GM21576 (cell line): ENCODE measurements around the gene BPIFB6.

Experiments used
- ATAC-seq: cut with Tn5 transposase; IDR thresholded peaks from one replicate; pipeline ENCODE4 v1.9.1; 2021; ENCODE audit warnings: mild to moderate bottlenecking, moderate library complexity; ENCODE audit not compliant: unreplicated experiment

BPIFB6 gene

DNA sequence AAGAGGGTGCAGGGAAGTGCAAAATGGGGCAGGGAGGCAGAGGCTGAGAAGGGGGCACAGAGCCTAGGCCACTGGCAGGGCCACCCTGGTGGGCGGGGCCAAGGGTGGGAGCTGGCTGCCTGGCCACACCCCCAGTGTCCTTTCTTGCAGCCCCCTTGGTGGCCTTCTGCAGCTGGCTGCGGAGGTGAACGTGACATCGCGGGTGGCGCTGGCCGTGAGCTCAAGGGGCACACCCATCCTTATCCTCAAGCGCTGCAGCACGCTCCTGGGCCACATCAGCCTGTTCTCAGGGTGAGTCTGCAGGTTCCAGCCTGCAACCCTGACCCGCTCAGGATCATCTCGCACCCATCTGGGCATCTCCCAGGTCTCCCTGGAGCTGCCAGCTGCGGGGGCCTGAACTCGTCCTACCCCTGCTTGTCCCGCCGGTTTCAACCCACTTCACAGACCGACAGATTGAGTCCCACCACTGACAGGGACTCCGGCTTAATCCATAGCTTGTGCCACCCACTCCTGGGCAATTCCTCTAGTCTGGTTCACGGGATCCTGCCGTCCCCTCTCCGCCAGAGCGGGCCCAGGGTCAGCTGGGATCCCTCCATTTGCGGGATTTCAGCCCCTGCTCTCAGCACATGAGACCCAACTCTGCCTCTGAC is 28.4 kb downstream of the BPIFB6 start:
- ATAC-seq = no peak

DNA sequence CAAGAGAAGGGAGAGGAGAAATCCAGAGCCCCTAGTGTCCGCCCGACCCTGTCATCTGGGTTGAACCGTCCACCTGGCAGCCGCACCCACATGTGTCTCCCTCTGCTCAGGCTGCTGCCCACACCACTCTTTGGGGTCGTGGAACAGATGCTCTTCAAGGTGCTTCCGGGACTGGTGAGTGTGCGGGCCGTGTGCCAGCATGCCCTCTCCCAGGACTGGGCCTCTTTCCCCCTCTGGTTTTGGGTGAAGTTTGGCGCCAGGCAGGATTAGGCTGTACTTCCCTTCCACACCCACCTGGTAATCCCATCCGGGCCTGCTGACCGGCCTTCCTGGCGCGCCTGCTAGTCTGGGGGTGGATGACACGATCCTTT is 30.2 kb downstream of the BPIFB6 start:
- ATAC-seq = no peak

DNA sequence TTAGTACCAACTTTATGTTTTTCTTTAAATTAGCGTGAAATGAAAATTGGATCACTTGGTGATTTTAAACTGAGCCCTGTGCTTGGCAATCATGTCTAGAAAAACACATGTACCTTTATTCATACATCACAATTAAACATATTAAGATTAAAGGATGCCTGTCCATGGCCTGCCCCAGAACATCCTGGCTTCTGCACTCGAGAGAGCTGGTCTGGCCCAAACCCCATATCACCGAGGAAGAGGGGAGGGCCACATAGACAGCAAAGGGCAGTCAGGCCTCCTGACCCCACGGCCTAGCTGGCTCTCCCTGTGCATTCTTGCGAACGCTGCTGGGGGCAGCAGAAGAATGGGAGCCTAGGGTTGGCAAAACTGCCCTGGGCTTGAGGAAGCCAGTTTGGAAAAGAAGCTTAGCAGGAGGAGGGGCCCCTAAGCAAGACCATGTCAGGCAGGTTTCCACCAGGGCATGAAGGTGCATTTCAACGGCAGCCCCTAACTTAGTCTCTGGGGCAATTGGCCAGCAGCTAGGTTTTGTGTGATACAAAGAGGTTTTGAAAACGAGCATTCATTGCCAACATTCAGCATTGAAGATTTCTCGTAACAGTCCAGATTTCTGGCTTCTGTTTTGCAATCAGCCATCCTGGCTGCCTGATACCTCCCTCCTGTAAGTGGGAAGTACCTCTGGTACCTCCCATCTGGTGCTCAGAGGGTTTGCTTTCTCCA is 30.8 kb downstream of the BPIFB6 start:
- no peak for ATAC-seq

DNA sequence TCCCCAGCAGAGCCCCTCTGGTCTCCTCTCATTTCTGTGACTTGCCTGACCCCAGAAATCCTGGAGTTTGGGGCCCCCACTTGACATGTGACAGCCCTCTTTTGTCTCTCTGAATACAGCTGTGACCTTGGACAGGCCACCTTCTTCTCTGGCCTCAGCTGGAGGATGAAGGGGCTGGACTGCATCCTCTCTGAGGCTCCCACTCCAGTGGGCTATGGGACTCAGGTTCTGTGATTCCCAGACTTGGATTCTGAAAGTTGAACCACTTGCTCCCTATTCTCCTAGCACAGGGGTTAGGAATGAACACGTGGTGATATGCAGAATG is 31.3 kb downstream of the BPIFB6 start:
- no peak for ATAC-seq

DNA sequence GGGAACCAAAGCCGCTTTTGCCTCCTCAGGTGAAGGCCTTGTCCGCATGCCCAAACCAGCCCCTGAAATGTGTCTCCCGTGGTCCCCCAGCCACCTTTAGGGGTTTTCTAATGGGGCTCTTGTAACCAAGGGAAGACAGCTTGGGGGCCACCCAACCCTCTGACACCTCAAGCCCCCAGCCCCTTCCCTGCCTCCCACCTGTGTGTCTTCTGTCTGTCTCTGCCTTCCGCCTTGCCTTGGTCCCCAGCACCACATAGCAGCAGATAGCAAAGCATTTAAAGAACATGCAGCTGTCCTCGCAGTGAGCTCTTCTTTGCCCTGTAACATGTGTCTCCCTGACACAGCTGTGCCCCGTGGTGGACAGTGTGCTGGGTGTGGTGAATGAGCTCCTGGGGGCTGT is 31.8 kb downstream of the BPIFB6 start:
- no peak for ATAC-seq

DNA sequence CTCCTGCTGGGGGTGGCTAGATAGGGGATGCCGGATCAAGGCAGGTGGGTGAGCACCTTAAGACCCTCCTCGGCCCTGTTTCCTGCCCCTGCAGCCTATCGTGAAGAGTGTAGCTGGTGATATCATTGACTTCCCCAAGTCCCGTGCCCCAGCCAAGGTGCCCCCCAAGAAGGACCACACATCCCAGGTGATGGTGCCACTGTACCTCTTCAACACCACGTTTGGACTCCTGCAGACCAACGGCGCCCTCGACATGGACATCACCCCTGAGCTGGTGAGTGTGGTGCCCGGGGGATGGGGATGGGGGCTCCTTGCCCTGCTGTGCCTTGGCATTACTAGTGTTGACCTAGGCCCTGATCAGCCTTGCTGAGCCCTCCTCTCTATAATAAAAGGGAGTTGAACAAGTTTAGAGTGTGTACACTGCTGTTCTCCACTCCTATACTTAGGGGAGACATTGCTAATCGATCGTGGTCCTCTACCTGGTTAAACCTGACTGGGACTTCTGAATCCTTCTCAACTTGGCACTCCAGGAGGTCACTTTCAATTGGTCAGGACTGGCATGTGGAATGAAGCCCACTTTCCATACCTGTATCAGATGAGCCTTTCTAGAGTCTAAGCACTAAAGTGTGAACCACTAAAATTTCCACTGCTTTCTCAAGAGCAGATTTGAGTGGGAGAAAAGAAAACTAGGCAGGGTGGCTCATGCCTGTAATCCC is 33.3 kb downstream of the BPIFB6 start:
- no peak for ATAC-seq

DNA sequence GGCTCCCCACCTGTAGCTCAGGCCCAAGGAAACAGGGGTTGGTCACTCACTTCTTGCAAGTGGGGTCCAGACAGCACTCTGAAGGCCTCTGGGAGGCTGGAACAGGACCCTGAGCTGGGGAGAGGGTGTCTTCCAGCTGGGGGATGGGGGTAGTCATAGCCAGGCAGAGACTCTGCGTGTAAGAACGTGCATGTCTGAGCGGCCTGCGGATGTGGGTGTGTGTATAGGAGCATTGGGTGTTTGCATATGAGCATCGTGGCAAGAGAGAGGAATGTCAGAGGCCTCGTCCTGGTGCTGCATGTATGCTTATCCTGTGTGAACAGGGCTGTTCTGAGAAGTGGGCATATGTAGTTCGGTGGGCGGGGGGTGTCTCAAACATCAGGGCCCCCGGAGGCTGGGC is 34.3 kb downstream of the BPIFB6 start:
- no peak for ATAC-seq

DNA sequence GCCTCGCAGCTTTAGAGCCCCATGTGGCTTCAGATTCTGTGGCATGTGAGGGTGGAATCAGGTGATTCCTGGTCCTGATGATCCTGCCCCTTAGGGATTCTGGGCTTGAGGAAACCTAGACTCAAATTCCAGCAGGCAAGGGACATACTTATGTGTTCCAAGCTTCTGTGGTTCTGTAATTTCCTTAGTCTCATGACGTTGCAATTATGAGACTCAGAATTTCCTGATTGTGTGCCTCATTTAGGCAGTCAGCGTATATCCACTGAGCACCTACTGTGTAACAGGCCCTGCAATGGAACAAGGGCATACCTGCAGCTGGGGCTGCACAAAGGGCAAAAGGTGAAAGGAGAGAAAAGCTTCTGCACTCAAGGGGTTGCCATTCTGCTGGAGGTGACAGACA is 36.4 kb downstream of the BPIFB6 start:
- no peak for ATAC-seq

DNA sequence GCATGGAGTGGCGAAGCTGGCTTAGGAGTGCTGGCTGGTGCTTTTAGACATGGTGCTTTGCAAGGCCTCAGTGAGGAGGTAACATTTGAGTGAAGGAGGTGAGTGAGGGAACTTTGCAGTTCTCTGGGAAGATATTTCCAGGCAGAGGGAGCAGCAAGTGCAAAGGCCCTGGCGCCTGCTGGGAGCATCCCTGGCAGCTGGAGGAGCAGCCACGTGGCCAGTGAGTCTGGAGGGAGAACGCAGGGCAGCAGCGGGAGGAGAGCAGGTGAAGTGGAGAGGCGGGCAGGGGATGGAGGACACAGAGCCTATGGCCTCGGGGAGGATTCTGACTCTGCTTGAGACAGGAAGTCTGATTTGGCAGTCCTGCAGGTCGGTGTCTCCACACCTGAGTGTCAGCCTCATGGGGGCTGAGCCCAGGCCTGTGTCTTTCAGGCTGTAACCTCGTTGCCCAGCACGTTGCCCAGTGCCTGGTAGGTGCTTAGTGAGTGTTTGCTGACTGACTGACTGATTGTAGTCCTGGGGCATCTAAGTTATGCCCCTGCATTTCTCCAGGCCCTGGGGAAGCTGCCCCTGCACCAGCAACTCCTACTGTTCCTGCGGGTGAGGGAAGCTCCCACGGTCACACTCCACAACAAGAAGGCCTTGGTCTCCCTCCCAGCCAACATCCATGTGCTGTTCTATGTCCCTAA is 36.9 kb downstream of the BPIFB6 start:
- no peak for ATAC-seq

DNA sequence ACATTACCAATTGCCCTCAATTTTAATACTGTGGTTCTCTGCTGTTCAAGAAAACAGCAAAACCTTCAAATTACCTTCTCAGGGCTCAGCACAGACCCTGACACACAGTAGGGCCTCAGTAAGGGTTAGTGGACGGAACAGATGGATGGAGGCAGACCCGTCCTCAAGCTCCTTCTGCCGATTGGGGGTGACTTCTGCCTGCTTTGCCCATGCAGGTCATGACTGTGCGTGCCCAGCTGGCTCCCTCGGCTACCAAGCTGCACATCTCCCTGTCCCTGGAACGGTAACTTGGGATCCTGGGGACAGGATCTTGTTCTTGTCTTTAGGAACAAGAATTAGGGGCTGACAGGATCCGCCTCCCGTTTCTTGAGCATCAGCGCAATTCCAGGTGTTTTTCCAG is 38.2 kb downstream of the BPIFB6 start:
- no peak for ATAC-seq

DNA sequence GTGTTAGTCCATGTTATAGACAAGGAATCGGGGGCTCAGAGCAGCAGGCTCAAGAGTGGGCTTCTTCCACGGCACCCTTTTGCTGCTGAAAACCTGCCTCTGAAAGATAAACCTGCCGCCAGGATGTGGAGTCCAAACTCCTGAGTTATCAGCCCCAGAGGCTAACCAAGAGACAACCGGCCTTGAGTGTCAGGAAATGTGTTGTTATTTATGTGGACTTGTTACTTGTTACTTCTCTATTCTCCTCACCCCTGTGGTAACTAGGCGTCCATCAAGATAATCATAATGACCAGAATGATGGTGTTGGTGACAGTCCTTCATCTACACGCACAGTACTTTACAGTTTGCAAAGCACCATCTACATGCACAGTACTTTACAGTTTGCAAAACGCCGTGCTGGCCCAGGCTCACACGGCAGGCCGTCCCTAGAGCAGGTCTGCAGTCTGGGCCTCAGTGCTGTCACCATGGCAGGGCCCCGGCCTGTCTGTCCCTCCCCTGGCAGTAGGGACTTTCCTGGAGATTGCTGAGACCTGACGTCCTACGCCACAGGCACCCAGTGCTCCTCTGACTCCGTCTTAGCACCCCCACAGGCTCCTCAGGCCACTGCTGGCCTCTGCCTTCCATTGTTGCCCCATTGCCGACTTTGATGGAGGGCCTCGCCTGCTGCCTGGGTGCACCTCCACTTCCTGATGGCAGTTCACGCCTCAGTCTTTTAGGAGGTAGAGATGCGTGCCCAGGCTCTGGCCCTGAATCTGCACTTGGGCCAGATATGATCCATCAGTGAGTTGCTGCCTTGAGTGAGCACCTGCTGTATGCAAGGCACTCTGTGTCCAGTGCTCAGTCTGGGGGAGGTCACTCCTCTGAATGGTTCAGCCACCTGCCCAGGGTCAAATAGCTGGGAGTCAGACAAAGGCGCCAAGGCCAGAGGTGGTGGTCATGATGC is 38.9 kb downstream of the BPIFB6 start:
- no peak for ATAC-seq

DNA sequence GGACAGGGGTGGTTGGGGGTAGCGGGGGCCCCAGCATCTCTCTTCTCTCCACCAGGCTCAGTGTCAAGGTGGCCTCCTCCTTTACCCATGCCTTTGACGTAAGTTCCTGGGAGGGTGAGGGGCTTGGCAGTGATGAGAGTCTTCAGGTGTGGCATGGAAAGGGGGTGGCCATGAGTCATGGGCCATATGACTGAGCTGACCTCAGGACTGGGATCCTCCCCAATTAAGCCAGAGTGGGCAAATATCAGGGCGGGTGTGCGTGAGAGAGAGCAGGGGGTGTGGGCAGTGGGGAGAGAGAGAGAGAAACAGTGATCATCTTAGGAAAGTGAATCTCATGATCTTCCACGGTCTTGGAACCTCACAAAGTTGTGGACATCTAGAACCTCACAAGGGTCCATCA is 39.8 kb downstream of the BPIFB6 start:
- no peak for ATAC-seq

DNA sequence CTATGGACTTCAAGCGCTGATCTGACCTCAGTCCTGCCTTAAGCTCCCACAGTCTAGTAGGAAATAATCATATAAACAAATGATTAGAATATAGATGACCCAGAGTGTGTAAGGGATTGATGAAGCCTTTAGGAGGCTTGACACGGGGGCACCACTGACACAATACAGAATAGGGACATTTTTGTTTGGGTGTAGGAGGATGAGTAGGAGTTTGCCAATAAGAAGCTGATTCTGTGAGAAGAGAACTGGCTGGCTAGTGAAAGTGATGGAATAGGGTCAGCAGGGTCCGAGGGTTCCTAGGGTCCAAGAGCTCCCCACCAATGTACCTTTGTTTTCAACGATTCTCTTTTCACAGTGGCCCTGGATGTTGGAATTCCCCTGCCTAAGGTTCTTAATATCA is 40.9 kb downstream of the BPIFB6 start:
- ATAC-seq = no peak

DNA sequence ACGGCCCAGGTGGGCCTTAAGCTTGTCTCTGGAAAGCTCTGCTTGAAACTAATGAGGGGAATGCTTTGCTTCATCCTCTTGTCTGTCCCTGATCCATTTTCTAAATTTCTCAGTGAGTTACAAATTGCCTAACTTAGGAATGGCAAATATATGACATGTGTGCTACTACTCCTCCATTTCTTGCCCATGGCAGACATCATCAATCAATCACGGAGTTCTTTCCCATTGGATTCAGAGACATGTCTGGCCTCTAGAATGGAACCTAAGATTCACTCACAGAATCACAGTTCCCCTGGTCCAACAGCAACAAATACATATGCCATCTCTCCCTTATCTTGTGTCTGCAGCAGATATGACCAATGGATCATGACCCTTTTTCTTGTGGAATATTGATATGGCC is 41.4 kb downstream of the BPIFB6 start:
- no peak for ATAC-seq

DNA sequence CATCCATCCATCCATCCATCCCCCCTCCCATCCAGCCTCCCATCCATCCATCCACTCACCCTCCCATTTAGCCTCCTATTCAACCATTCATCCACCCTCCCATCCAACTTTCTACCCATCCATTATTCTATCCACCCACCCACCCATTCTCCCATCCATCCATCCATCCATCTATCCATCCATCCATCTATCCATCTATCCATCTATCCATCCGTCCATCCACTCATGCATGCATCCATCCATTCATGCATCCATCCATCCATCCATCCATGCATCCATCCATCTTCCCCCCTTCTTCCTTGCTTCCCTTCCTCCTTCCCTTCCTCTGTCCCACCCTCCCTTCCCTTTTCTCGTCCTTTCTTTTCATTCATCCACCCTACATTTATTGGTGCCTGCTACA is 43.2 kb downstream of the BPIFB6 start:
- ATAC-seq = no peak

DNA sequence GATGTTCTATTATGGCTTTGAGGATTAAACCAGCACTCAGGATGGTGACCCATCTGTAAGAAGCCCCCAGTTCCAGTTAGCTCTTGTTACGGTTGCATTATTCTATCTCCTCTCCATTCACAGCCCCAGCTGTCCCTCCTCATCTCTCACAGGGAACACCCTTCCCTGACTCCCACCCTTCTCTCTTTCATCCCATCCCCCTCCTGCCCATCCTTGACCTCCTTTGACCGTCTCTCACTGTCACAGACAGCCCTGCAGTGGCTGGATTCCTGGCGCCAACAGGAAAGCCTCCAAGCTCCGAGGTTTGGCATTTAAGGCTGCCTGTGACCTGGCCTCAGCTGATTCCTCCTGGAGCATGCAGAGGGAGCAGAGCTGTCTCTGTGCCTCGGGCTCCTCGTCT is 43.8 kb downstream of the BPIFB6 start:
- ATAC-seq = no peak

DNA sequence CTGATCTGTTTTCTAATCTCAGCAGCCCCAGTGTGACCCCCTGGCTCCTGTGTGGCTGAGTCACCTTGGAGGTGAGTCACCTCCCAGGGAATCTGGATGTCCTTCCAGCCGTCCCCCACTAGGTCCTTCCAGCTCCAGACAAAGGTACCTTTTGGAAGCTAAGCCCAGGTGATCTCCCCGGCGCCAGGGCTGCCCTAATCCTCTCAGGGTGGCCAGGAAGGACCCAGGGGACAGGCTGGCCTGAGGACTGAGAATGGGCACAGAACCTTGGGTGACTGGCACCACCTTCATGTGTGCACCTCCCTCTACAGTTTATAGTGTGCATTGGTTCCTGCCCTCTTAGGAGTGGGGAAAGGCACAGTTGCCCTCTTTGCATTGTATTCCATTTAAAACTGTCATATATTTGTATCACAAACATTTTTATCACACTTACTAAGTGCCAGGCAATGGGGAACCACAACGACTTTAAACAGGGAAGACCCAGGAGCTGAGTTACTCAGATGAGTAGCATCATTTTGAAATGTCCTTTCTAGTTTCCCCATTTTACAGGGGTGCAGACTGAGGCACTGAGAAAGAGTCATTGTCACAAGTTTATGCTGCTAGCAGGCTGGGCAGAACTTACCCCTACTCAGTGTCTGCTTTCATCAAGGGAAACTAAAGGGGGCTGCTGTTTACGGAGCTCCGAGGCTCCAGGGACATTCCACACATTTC is 45.4 kb downstream of the BPIFB6 start:
- ATAC-seq = no peak

DNA sequence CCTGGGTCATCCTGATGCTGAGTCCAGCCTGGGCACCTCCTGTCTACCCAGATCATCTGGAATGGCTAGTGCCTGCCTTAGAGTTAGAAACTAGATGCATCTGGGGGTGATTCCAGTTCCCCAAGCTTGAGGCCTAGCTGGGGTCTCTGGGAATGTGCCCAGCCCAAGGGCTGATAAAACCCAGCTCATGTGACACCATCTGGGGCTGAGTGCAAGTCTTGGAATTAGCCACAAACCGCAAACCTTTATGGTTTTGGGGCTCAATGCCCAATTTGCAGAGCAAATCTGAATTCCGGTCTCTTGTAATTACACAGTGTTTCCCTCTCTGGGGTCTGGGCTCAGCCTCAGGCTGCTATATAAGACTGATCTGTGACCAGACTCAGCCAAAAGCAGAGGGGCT is 47.8 kb downstream of the BPIFB6 start, which contains the start of gene BPIFB4:
Gene BPIFB4 (plus strand): TSS at position 385 of the 400 bp plus-strand sequence. CDS start 1,884 bp downstream, outside the sequence.
- ATAC-seq = no peak

DNA sequence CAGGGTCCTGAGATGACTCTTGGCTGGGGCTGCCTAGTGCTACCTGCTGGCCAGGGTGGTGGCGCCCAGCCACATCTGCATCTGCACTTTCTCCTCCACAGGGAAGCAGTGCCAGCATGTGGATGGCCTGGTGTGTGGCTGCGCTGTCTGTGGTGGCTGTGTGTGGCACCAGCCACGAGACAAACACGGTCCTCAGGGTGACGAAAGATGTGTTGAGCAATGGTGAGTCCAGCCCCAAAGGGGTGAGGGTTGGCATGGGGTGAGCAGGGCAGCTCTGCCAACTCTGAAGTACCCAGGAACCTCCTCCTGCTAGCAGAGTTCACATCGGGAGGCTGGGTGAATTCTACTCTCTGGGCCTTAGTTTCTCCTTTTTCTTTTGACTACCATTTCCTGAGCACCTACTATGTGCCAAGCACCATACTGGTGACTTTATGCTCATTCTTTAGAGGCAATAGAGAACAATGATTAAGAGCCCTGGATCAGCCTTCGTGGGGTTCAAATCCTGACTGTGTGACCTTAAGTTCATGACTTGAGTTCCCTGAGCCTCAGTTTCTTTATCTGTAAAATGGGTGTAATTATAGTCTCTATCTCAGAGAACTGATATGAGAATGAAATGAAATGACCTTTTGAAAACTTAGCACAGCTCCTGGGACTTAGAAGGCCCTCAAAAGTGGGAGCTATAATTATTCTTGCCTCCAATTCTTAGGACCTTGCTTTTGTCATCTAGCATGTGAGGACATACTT is 50.1 kb downstream of the BPIFB6 start:
- ATAC-seq = no peak
